OCI-M2 (cell line): Measurements from ENCODE around the gene CABLES1.
"Not testable (repeated sequence)": the region's sequence is repeated elsewhere in the genome, so short reads cannot be mapped to it uniquely, and the experiment has no call there.

Source experiments
- DNase-seq: peaks from one replicate; lab custom pipeline; 2025; ENCODE audit not compliant: unreplicated experiment; lab: John Stamatoyannopoulos, UW

The CABLES1 gene

DNA sequence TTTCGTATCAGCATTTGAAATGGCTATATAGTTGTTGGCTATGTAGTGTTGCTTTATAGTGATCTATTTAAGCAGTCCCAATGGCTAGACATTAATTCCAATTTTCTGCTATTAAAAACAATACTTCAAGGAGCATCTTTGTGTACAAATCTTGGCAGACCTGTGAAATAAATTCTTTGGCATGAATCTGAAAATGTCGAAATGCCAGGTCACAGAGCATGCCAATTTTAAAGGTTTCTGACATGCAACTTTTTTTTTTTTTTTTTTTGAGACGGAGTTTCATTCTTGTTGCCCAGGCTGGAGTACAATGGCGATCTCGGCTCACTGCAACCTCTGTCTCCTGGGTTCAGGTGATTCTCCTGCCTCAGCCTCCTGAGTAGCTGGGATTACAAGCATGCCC lies 26.8 kb upstream of the CABLES1 start:
- no peak for DNase-seq

DNA sequence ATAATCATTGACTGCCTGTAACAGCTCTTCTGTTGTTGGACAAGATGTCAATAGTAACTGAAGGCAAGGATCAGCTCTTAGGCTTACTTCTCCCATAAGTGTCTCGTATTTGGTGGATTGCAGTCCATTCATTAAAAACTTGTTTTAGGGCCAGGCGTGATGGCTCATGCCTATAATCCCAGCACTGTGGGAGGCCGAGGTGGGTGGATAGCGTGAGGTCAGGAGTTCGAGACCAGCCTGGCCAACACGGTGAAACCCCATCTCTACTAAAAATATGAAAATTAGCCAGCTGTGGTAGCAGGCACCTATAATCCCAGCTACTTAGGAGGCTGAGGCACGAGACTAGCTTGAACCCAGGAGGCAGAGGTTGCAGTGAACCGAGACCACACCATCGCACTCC lies 26.1 kb upstream of the CABLES1 start:
- DNase-seq: not testable (repeated sequence)

DNA sequence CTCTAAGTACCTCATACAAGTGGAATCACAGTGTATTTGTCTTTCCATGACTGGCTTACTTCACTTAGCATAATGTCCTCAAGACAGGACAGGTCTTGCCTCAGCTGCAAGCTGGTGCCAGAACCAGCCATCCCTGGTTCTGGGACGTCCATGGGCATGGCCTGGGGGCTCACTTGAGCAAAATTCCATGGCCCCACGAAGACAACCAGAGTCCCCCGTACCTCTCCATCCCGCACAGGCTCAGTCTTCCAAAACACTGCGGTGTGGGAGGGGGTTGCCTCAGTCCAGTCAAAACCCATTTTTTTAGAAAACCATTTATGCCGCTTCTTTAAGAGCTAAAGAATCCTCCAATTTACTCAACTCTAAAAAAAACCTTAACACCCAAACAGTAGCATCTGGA lies 21.7 kb upstream of the CABLES1 start:
- DNase-seq: no peak

DNA sequence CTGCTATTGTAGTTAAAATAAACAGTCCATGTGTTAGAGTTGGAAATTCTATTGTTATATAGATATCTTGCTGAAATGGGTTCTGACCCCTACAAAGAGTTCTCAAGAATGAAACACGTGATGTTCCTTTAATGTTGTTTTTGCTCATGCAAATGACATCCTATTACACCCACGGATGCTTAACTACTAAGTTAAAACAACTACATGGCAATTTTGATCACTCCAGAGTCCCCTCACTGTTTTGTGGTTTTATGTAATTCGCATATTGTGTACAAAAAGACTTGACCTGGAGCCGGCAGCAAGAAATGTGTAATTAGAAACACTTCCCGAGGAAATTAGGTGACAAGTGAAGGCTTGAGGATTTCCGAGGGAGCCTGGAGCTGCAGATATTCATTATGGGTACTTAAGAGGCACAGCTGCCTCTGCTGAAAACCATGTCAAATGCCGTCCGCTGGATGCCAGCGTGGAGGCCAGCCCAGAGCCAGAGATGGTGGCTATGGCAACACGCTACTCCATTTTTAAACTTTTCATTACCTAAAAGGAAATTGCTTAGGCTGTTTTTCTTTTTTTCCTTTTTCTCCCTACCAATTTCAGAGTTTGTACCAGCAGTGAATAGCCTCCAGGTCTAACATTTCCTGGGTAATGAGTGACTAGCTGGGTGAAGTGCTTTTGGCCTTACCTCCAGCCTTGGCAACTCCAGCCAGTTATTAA lies 21.0 kb upstream of the CABLES1 start:
- DNase-seq: no peak

DNA sequence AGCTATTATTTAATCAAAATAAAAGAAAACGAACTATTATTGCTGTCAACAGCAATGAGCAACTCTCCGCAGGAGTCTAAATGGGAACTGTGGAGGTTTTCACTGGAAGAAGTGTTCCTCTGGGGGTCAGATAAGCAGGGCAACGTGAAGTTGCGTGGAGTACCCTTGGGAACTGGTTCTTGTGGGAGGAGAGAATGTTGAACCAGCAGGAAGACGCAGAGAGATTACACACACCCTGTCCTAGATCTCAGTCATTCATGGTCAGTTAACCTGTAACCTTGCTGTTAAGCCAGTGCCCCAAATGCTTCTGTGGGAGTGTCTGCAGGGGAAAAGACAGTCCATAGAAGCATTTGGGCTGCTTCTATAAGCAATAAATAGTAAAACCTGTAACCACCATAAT lies 20.4 kb upstream of the CABLES1 start:
- DNase-seq: no peak

DNA sequence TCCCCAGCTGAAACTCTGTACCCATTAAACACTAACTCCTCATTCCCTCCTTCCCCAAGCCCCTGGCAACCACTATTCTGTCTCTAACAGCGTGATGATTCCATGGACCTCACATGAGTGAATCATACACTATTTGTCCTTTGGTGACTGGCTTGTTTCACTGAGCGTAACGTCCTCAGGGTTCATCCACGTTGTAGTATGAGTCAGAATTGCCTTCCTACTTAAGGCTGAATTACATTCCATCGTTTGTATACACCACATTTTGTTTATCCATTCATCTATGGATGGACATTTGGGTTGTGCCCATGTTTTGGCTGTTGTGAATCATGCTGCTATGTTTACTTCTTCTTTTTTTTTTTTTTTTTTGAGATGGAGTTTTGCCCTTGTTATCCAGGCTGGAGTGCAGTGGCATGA lies 19.6 kb upstream of the CABLES1 start:
- DNase-seq: no peak

DNA sequence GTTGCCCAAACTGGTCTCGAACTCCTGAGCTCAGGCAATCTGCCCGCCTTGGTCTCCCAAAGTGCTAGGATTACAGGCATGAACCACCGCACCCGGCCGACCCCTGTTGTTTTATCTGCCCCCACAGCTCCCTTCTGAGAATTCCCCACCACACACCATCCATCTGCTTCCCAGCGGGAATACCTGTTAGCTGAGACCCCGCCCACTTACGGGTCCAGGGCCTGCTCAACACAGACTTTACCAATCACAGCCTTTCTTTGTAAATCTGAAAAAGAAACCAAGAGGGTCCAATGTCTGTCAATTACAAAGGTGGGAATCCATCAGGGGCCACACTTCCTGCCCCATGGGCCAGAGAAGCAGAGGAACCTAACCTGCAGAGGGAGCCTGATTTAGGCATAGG lies 14.2 kb upstream of the CABLES1 start:
- DNase-seq: no peak

DNA sequence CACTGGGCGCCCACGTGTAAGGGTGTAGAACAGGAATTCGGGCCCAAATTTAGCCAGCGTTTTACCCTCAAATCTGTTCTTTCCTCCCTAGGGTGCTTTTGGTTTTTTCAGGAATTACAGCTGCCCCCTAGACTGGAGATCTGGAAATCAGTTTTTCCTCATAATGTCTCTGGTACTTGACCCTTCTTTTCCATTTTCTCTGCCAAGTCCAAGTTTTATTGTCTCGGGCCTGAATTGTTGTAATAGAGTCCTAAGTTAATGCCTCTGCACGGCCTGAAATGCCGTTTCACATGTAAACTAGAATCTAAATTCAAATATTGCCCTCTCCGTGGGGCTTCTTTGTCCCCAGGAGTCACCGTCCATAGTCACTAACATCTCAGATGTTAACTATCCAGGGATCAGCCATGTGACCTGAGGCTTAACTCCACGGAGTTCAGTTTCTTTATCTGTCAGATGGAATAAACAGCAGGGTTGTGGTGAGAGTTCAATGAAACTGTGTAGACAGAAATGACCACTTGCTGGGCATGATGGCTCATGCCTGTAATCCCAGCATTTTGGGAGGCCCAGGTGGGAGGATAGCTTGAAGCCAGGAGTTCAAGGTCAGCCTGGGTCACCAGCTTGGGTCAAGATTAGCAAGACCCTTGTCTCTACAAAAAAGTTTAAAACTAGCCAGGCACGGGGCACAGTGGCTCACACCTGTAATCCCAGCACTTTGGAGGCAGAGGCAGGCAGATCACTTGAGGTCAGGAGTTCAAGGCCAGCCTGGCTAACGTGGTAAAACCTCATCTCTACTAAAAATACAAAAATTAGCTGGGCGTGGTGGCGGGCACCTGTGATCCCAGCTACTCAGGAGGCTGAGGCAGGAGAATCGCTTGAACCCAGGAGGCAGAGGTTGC lies 12.7 kb upstream of the CABLES1 start:
- no peak for DNase-seq

DNA sequence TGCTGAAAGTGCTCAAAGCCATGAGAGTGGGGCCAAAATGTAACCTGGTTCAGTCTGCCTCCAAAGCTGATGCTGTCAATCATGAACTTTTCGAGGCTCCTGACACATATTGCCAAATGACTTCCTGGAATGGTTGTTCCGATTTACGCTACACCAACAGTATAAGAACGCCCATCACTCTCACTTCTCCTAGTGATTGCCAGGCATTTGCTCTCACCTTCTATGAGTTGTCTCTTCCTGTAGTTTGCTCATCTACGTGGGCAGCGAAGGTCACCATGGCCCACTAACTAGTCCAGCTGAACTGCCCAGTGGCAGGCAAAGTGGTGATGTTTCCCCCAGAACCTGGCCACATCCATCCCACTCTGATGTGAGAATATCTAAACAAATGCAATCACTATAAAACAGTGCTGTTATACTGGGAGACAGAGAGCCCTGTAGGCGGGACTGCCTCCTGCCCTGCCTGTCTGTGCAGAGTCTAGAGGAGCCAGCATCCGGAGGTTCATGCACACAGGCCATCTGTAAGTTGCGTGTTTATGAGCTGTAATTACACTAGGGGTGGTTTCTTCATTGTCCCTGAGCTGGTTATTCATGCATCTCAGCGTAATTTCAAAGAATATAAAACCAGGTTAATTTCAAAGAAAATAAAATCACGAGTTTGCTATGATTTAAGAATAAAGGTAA lies 8.8 kb upstream of the CABLES1 start:
- DNase-seq: no peak

DNA sequence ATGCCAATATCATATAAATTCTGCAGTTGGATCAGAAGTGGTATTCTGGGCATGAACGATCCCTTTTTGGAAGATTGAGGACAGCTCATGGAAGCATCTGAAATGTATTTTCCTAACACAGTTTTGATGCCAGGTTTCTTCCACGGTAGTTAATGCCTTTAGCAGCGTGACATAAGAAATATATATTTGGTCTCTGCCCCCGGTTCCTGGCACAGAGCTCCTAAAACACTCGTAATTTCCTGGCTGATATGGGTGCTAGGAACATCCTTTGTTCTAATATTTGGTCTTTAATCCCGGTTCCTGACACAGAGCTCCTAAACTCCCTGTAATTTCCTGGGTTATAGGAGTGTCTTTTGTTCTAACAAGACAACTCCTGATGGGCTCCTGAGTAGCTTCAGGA lies 8.2 kb upstream of the CABLES1 start:
- no peak for DNase-seq

DNA sequence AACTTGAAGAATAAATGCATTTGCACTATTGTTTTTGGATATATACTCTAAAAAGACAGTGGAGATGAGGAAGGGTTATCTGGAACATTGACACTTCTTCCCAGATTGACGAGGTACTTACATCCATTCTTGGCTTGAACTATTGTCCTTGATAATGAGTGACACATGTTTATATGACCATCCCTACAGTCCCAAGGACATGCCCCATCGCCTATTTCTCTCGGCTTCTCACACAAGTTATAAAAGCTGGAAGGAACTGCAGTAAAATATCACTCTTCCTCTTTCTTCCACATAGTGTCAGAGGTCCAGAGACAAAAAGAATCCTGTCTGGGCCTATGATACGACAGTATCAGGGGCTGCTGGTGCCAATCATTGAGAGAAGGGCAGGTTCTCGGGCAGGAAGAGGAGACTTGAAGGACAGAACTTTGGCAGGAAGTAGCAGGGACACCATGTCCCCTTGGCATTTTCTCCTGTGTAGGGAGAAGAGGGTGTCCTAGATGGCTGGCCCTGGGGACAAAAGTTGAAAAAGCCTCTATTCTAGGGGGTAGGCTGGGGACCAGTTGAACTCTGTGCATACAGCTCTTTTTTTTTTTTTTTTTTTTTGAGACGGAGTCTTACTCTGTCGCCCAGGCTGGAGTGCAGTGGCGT lies 5.8 kb upstream of the CABLES1 start:
- no peak for DNase-seq

DNA sequence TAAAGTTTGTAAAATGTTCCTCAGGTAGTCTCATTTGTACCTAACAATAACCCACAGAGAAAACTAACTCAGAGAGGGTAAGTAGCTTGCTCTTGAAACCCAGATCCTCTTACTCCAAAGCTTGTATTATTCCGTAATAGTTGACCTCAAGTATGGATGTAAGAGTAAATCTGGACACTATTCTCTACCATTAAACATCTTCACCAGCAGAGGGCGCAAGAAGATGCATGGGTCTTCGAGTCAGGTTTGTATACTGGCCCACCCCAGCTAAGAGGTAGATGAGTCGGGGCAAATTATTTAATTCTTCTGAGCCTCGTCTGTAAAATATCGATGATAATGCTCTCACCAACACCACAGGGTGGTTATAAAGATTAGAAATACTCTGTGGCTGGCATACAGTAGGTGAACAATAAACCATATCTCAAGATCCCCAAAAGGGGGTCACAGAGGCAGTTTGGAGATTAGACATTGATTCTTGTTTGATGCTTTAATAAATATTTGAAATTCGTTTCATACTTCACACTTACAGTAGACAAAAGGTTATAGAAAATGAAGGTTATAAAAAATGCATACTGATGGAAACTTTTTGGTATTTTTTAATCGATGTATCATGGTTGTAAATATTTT lies 3.5 kb upstream of the CABLES1 start:
- DNase-seq: no peak

DNA sequence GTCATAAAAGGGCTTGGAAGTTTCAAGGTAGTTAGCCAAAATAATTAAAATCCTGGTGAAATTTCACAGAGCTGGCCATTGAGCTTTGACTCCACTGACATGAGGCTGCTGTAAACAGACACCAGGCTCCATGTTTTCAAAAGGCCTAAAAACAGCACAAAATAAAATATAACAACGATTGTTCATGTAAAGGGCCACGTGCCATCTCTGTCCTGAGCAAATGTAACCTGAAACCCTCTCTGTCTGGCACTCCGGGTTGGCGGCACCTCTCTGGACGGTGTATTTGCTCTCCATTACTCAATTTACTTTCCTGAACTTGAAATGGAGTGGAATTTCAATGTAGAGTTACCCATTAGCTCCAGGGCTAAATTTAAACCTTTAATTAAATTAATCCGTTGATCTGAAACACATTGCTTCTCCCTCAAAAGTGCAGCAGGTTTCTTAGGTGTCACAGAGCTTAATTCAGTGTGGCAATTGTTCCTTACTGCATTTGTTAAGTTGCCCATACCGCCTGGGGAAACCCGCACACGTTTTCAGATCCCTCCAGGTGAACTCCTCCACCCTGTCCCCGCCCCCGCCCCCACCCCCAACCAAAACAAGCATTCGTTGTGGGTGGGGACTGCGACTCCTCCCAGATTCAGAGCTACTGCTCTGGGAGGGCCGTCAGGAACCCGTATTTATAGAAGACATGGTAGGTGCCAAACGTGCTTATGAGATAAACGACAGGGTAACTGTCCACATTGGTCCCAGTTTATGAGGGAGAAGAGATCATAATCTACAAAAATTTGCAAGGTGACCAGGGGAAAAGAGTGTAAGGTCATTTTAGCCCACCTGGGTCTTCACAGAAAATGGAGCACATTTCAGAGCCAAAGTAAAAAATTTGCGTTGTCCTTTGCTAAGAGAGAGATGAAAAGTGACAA lies 1.2 kb upstream of the CABLES1 start:
- DNase-seq: no peak

DNA sequence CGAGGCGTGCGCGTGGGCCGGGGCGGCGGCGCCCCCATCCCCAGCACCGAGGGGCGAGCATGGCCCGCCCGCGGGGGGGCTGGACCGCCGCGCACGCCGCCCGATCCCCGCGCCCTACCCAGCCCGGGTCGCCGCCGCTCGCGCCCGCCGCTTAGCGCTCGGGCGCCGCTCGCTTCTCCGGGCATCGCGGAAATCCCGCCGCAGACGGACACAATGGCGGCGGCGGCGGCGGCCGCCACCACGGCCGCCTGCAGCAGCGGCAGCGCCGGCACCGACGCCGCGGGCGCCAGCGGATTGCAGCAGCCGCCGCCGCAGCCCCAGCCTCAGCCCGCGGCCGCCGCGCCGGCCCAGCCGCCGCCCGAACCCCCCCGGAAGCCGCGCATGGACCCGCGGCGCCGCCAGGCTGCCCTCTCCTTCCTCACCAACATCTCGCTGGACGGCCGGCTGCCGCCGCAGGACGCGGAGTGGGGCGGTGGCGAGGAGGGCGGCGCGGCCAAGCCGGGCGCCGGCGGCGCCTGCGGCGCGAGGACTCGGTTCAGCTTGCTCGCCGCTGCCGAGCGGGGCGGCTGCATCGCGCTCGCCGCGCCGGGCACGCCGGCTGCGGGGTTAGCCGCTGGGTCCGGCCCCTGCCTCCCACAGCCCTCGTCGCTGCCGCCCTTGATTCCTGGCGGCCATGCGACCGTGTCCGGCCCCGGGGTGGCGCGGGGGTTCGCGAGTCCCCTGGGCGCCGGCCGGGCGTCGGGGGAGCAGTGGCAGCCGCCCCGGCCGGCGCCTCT lies 453 bp downstream of the CABLES1 start:
- no peak for DNase-seq

DNA sequence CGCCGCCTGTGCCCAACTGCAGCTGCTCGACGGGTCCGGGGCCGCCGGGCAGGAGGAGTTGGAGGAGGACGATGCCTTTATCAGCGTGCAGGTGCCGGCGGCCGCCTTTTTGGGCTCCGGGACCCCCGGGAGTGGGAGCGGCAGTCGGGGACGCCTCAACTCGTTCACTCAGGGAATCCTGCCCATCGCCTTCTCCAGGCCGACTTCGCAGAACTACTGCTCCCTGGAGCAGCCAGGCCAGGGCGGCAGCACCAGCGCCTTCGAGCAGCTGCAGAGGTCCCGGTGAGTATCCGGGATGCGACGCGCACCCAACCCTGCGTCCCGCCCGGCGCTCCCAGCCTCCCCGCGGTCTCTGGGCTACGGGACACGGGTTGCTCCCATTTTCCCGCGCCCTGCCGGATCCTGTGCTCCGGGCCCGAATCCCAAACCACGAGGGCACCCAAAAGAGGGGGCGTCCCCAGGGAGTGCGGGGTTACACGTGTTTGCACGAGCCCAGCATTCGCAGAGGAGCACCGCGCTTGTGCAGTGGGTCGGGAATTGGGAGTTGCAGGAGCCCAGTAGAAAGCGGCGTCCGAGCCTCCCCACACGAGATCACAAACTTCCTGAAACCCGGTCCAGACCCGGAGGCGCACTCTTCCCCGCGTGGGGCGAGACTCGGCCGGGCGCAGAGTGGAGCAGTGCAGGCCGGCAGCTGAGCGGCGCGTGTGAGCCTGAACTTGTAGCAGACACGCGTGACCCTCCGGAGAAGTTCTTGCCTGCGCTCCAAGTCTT lies 1.2 kb downstream of the CABLES1 start:
- no peak for DNase-seq

DNA sequence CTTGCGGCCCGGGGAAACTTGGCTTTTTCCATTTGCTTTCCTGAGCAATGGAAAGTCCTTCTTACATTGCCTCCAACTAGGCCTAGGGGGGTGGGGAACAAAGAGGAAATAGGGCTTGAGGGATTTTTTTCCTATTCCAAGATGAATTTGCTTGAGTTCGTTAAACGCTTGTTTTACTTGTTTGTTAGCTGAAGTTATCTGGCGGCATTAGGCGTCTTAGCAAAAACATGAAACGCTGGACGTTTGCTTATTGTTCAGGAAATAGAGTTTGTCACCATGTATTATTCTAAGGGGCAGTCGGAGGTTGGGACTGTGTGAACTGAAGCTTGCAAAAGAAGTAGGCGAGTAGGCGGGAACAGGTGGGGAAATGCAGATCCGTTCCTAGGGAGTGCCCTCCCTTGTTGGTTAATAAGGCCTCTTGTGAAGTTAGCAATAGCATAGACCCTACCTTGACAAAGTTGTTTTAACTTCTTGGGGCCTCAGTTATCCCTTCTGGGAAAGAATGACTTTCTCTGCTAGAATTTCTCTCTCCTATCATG lies 1.9 kb downstream of the CABLES1 start:
- DNase-seq: no peak

DNA sequence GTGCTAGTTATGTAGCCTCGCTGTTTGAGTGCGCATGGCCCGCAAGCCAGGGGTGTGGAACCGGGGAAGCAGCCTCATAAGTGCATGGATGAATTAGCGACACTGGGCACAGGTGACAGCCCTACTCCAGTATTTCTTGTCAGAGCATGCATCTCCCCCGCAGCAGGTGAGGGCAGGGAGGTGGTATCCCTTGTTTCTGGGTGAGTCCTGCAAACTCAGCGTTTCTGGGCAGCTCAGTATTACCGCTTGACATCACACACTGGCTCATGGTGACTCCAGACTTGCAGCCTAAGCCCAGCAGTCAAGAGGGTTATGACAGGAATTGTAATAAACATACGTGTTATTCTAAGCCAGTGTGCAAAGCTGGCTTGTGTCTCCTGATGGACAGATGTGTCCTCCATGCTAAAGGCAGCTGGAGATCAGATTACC lies 2.5 kb downstream of the CABLES1 start:
- no peak for DNase-seq

DNA sequence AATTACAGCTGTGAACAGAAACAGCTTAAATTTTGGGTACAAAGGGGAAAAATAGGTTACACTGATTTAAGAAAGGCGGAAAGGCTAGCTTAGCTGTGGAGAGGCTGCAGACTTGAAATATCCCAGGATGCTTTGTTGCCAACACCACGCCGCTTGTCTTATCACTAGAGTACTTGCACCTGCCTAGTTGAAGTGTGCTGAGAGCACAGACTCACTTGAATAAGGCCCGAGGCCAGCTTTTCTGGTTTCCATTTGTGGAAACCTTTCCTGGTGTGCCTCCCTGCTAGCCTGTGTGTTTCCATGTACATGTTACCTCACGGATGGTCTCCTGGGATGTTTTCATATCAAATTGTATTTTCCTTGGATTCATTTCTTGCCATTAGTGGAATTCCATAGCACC lies 3.2 kb downstream of the CABLES1 start:
- DNase-seq: no peak
